Measurements from ENCODE around the gene INO80.

Gene INO80

GRCh38 chr15:40938536-40938870 is 177.6 kb downstream of the INO80 start:
- no peaks in the 10 kb centered on the region for H3K79me2 ChIP-seq (ENCODE audit: insufficient read depth, low read length)
- no peak for TF ChIP-seq CTCF (IDR thresholded peaks at IDR 0.05; ENCODE audit: low read length)
- TF ChIP-seq EZH2 (IDR thresholded peaks at IDR 0.05; ENCODE audit: borderline replicate concordance, low read length): no peak
- H3K27ac ChIP-seq (ENCODE audit: low read depth, low read length, poor library complexity, severe bottlenecking): no peak overlapping the region
- no peaks in the 10 kb centered on the region for H3K9me3 ChIP-seq (ENCODE audit: low read length)
- H4K20me1 ChIP-seq (ENCODE audit: insufficient read depth, low read length): no peaks in the 10 kb centered on the region
- H3F3A ChIP-seq (ENCODE audit: insufficient read depth, low read length): no peaks in the 10 kb centered on the region
- peaks cover 17% of the 10 kb centered on the region for H3K4me1 ChIP-seq (ENCODE audit: insufficient read depth, low read length, severe bottlenecking)
- H3K4me2 ChIP-seq (ENCODE audit: low read length): no peak overlapping the region
- 0 out of 2 replicates have a peak, but pooled peaks cover 10% of the 10 kb centered on the region for H3K27me3 ChIP-seq (ENCODE audit: insufficient read depth, low read length)
- H3K9me2 ChIP-seq (ENCODE audit: low read depth, low read length): no peaks in the 10 kb centered on the region
- H3K9ac ChIP-seq (ENCODE audit: low read length): no peak overlapping the region
- no peaks in the 10 kb centered on the region for H3K36me3 ChIP-seq (ENCODE audit: insufficient read depth, low read length)
- H2AFZ ChIP-seq (ENCODE audit: low read length): no peak overlapping the region
- no peak overlapping the region for H3K4me3 ChIP-seq (ENCODE audit: low read depth, low read length, poor library complexity, severe bottlenecking)

- Histone ChIP-seq H4K20me1 (ENCODE audit: insufficient read depth, low read length) (no peaks in the 10 kb centered on the region), H3K4me2 (ENCODE audit: low read length) (no peak overlapping the region), H3K79me2 (ENCODE audit: insufficient read depth, low read length) (no peaks in the 10 kb centered on the region), H3K27me3 (ENCODE audit: insufficient read depth, low read length) (0 out of 2 replicates have a peak, but pooled peaks cover 9% of the 10 kb centered on the region), H3F3A (ENCODE audit: insufficient read depth, low read length) (no peaks in the 10 kb centered on the region), H3K9me2 (ENCODE audit: low read depth, low read length) (no peaks in the 10 kb centered on the region), H3K36me3 (ENCODE audit: insufficient read depth, low read length) (no peaks in the 10 kb centered on the region), H3K4me3 (ENCODE audit: low read depth, low read length, poor library complexity, severe bottlenecking) (no peak overlapping the region), H3K9ac (ENCODE audit: low read length) (no peak overlapping the region), H3K9me3 (ENCODE audit: low read length) (no peaks in the 10 kb centered on the region), H3K27ac (ENCODE audit: low read depth, low read length, poor library complexity, severe bottlenecking) (no peak overlapping the region), H2AFZ (ENCODE audit: low read length) (no peak overlapping the region), H3K4me1 (ENCODE audit: insufficient read depth, low read length, severe bottlenecking) (peaks cover 17% of the 10 kb centered on the region)
- no peak for TF ChIP-seq EZH2 (IDR thresholded peaks at IDR 0.05; ENCODE audit: borderline replicate concordance, low read length)
- peak; percentile 33; the same call in 1 of the 2 replicates for TF ChIP-seq CTCF (IDR thresholded peaks at IDR 0.05; ENCODE audit: low read length)
Measured at GRCh38 chr15:40937762-40938535, 178.1 kb downstream of the INO80 start.

- no peaks in the 10 kb centered on the region for H3F3A ChIP-seq (ENCODE audit: insufficient read depth, low read length)
- H3K27ac ChIP-seq (ENCODE audit: low read depth, low read length, poor library complexity, severe bottlenecking): no peak overlapping the region
- no peak overlapping the region for H2AFZ ChIP-seq (ENCODE audit: low read length)
- no peaks in the 10 kb centered on the region for H3K9me2 ChIP-seq (ENCODE audit: low read depth, low read length)
- no peaks in the 10 kb centered on the region for H3K79me2 ChIP-seq (ENCODE audit: insufficient read depth, low read length)
- TF ChIP-seq EZH2 (IDR thresholded peaks at IDR 0.05; ENCODE audit: borderline replicate concordance, low read length) (no peak), CTCF (IDR thresholded peaks at IDR 0.05; ENCODE audit: low read length) (peak; percentile 50)
- H3K4me1 ChIP-seq (ENCODE audit: insufficient read depth, low read length, severe bottlenecking): peaks cover 10% of the 10 kb centered on the region
- no peak overlapping the region for H3K9ac ChIP-seq (ENCODE audit: low read length)
- no peaks in the 10 kb centered on the region for H4K20me1 ChIP-seq (ENCODE audit: insufficient read depth, low read length)
- H3K4me3 ChIP-seq (ENCODE audit: low read depth, low read length, poor library complexity, severe bottlenecking): no peak overlapping the region
- H3K9me3 ChIP-seq (ENCODE audit: low read length): no peaks in the 10 kb centered on the region
- no peak overlapping the region for H3K4me2 ChIP-seq (ENCODE audit: low read length)
- no peaks in the 10 kb centered on the region for H3K36me3 ChIP-seq (ENCODE audit: insufficient read depth, low read length)
- 0 out of 2 replicates have a peak, but pooled peaks cover 9% of the 10 kb centered on the region for H3K27me3 ChIP-seq (ENCODE audit: insufficient read depth, low read length)
Measured at GRCh38 chr15:40936709-40937666, 179.1 kb downstream of the INO80 start.

Data from OCI-LY1 (cell line).